BJ (cell line): ENCODE measurements around the gene TMEM258. TPM values are rescaled to one million over a fixed set of nuclear protein-coding genes. Genes with fewer than 3 reads are reported as not detected.
A peak's percentile ranks its signal among the peaks of the same experiment; 100 is the strongest.

ENCODE experiments used
- CTCF ChIA-PET: fragments of 350-600 bp; formaldehyde crosslinking; extraction: SDS; loops from one replicate; lab custom pipeline; 2021; ENCODE audit warnings: antibody characterized with exemption, inconsistent platforms; lab: Yijun Ruan, JAX
- POLR2A ChIA-PET: fragments of 300-600 bp; sonication (Branson Sonifier 250); formaldehyde crosslinking; extraction: SDS; loops from one replicate; lab custom pipeline; 2021; ENCODE audit warnings: antibody characterized with exemption; lab: Charles Lee
- DNase-seq: peaks from one replicate; pipeline ENCODE4 v3.0.0-alpha.2; 2011; ENCODE audit warnings: low read depth
- H3K27me3 ChIP-seq: 2 replicates; pipeline ENCODE4 v1.6.0; 2011; ENCODE audit warnings: low read length; ENCODE audit not compliant: control insufficient read depth, insufficient read depth
- H3K36me3 ChIP-seq: 2 replicates; pipeline ENCODE4 v1.5.1; 2011; ENCODE audit warnings: low read length; ENCODE audit not compliant: control insufficient read depth, insufficient read depth
- H3K4me3 ChIP-seq: 2 replicates; pipeline ENCODE4 v1.5.1; 2011; ENCODE audit warnings: low read depth, mild to moderate bottlenecking, control low read depth, low read length
- CTCF ChIP-seq: IDR thresholded peaks from 2 replicates; pipeline ENCODE4 v1.5.1; 2011; ENCODE audit warnings: low read depth, mild to moderate bottlenecking, control low read depth, inconsistent platforms, low read length, moderate library complexity; ENCODE audit not compliant: insufficient read depth
- polyA plus RNA-seq: library from polyadenylated mRNA; depleted of rRNA; stranded (reverse); fragments of >200 nt; gene quantifications from 2 replicates; pipeline ENCODE4 v1.2.3, GENCODE V29; 2011

Gene TMEM258
- polyA plus RNA-seq, 1 experiment: 371 TPM

GRCh38 chr11:61815790-61816735, 23.7 kb upstream of the TMEM258 start:
- POLR2A ChIA-PET: interaction anchor here (0.6 kb wide), 1 partner anchor 19 kb away, joined by 20 read pairs; no protein-coding TSS in a partner anchor
- H3K4me3 ChIP-seq: peak overlapping the region; percentile 65
- DNase-seq: no peak
- H3K27me3 ChIP-seq: no peaks in the 10 kb centered on the region
- CTCF ChIA-PET: interaction anchor here (0.8 to 2.8 kb wide), 12 partner anchors 12 to 295 kb away, joined by 3 to 22 read pairs (median 6); partner anchors contain the start of gene FADS2
- H3K36me3 ChIP-seq: peaks cover 10% of the 10 kb centered on the region
- no peak for TF ChIP-seq CTCF

GRCh38 chr11:61814958-61815789, 22.8 kb upstream of the TMEM258 start:
- peak; percentile 87 for DNase-seq
- ChIA-PET CTCF (interaction anchor here (0.6 to 2.0 kb wide), 13 partner anchors 11 to 296 kb away, joined by 3 to 19 read pairs (median 5); partner anchors contain the start of gene FADS2), POLR2A (interaction anchor here (0.6 to 0.9 kb wide), 4 partner anchors 13 to 97 kb away, joined by 3 to 20 read pairs (median 6); partner anchors contain the start of gene FADS2)
- no peaks in the 10 kb centered on the region for H3K27me3 ChIP-seq
- peak overlapping the region; percentile 65 for H3K4me3 ChIP-seq
- no peak for TF ChIP-seq CTCF
- peaks cover 18% of the 10 kb centered on the region for H3K36me3 ChIP-seq

GRCh38 chr11:61814247-61814957, 22.0 kb upstream of the TMEM258 start:
- Histone ChIP-seq H3K27me3 (no peaks in the 10 kb centered on the region), H3K4me3 (peak overlapping the region; percentile 65), H3K36me3 (peaks cover 21% of the 10 kb centered on the region)
- ChIA-PET CTCF (interaction anchor here (0.9 to 2.0 kb wide), 8 partner anchors 14 to 295 kb away, joined by 3 to 19 read pairs (median 6); partner anchors contain the start of gene FADS2), POLR2A (interaction anchor here (0.7 to 0.9 kb wide), 2 partner anchors 13 to 67 kb away, joined by 3 to 7 read pairs; partner anchors contain the start of gene FADS2)
- no peak for TF ChIP-seq CTCF
- no peak for DNase-seq

- Histone ChIP-seq H3K27me3 (no peaks in the 10 kb centered on the region), H3K4me3 (no peak overlapping the region), H3K36me3 (peaks cover 21% of the 10 kb centered on the region)
- DNase-seq: no peak
- CTCF ChIA-PET: interaction anchor here (1.9 kb wide), 1 partner anchor 16 kb away, joined by 6 read pairs; no protein-coding TSS in a partner anchor
- POLR2A ChIA-PET: no interaction called here
- no peak for TF ChIP-seq CTCF
These were observed 20.5 kb upstream of the TMEM258 start for GRCh38 chr11:61812736-61813411.
